DOHH2 (cell line): Measurements from ENCODE around the gene FOXP4.

ENCODE experiments used
- EZH2phosphoT487 ChIP-seq: fragments of 200-600 bp; sonication (generic); IDR thresholded peaks from 2 replicates; pipeline ENCODE4 v1.6.1; 2017; ENCODE audit warnings: borderline replicate concordance, mild to moderate bottlenecking, antibody characterized with exemption, low read length, moderate library complexity, mixed read lengths
- TF ChIP-seq, protein P1 (sequence below): fragments of 200-600 bp; sonication (generic); IDR thresholded peaks from one replicate; pipeline ENCODE4 v1.5.1; 2014; ENCODE audit warnings: antibody characterized with exemption, mild to moderate bottlenecking, low read depth, low read length; ENCODE audit not compliant: poor library complexity, severe bottlenecking

DNA sequence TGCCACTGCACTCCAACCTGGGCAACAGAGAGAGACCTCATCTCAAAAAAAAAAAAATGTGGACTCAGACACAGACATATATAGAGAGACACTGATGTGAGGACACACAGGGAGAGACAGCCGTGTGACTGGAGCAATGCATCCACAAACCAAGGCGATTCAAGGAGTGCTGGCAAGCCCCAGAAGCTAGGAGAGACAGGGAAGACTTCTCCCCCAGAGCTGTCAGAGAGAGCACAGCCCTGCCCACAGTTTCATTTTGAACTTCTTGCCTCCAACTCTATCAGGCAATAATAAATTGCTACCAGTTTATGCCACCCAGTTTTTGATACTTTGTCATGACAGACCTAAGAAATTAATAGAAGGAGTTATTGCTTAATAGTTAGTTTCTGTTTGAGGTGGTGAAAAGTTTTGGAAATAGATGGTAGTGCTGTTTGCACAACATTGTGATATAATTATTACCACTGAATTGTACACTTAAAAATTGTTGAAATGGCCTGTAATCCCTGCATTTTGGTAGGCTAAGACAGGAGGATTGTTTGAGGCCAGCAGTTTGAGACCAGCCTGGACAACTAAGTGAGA, 87.0 kb downstream of the FOXP4 start:
- TF ChIP-seq, protein P1, sequence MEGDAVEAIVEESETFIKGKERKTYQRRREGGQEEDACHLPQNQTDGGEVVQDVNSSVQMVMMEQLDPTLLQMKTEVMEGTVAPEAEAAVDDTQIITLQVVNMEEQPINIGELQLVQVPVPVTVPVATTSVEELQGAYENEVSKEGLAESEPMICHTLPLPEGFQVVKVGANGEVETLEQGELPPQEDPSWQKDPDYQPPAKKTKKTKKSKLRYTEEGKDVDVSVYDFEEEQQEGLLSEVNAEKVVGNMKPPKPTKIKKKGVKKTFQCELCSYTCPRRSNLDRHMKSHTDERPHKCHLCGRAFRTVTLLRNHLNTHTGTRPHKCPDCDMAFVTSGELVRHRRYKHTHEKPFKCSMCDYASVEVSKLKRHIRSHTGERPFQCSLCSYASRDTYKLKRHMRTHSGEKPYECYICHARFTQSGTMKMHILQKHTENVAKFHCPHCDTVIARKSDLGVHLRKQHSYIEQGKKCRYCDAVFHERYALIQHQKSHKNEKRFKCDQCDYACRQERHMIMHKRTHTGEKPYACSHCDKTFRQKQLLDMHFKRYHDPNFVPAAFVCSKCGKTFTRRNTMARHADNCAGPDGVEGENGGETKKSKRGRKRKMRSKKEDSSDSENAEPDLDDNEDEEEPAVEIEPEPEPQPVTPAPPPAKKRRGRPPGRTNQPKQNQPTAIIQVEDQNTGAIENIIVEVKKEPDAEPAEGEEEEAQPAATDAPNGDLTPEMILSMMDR, result no peak
- TF ChIP-seq EZH2phosphoT487, result no peak
